Neural cell (in vitro differentiated cells): Measurements from ENCODE around the gene MRTFB.

Experiments
- POLR2AphosphoS5 ChIP-seq: IDR thresholded peaks from 2 replicates; pipeline ENCODE4 v1.6.1; 2012
- RAD21 ChIP-seq: fragments of 450-650 bp; conservative IDR thresholded peaks from 2 replicates; pipeline ENCODE4 v1.6.1; 2014; ENCODE audit warnings: antibody characterized with exemption, mild to moderate bottlenecking, moderate library complexity
- TF ChIP-seq, protein P1 (sequence below): fragments of 450-650 bp; IDR thresholded peaks from 2 replicates; pipeline ENCODE4 v1.5.1; 2014; ENCODE audit warnings: antibody characterized with exemption, mild to moderate bottlenecking, moderate library complexity; ENCODE audit not compliant: poor library complexity, severe bottlenecking

DNA sequence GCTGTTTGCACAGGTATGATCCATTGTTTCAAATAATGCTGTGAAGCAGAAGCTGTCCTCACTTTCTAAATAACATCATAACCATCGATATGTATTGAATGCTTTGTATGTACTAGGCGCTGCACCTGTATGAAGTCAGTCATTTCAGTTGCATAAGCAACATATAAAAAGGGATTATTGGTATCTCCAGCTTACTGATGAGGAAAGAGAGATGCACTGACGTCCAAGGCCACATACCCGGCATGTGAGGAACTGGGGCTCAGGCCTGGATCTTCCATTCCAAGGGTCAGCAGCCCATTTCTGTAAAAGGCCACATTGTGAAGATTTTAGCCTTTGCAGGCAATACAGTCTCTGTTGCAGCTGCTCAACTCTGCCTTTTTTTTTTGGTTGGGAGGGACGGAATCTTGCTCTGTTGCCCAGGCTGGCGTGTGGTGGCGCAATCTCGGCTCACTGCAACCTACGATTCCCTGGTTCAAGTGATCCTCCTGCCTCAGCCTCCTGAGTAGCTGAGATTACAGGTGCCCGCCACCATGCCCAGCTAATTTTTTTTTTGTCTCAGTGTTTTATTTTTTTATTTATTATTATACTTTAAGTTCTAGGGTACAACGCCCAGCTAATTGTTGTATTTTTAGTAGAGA lies 244.7 kb downstream of the MRTFB start:
- TF ChIP-seq, protein P1, sequence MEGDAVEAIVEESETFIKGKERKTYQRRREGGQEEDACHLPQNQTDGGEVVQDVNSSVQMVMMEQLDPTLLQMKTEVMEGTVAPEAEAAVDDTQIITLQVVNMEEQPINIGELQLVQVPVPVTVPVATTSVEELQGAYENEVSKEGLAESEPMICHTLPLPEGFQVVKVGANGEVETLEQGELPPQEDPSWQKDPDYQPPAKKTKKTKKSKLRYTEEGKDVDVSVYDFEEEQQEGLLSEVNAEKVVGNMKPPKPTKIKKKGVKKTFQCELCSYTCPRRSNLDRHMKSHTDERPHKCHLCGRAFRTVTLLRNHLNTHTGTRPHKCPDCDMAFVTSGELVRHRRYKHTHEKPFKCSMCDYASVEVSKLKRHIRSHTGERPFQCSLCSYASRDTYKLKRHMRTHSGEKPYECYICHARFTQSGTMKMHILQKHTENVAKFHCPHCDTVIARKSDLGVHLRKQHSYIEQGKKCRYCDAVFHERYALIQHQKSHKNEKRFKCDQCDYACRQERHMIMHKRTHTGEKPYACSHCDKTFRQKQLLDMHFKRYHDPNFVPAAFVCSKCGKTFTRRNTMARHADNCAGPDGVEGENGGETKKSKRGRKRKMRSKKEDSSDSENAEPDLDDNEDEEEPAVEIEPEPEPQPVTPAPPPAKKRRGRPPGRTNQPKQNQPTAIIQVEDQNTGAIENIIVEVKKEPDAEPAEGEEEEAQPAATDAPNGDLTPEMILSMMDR: no peak
- no peak for TF ChIP-seq POLR2AphosphoS5
- no peak for TF ChIP-seq RAD21
